LHCN-M2 (cell line): ENCODE data around the gene CHRDL1. TPM values are rescaled to one million over a fixed set of nuclear protein-coding genes. Genes with fewer than 3 reads are reported as not detected.

Experiments used
- DNase-seq: peaks from one replicate; pipeline ENCODE4 v3.0.0-alpha.2; 2012; ENCODE audit warnings: low read depth
- total RNA-seq: library from RNA; depleted of rRNA; stranded (reverse); fragments of >200 nt; gene quantifications from 2 replicates; pipeline ENCODE4 v1.2.3, GENCODE V29; 2014

The CHRDL1 gene
- total RNA-seq, 1 experiment from 2014 or later, result not detected

DNA sequence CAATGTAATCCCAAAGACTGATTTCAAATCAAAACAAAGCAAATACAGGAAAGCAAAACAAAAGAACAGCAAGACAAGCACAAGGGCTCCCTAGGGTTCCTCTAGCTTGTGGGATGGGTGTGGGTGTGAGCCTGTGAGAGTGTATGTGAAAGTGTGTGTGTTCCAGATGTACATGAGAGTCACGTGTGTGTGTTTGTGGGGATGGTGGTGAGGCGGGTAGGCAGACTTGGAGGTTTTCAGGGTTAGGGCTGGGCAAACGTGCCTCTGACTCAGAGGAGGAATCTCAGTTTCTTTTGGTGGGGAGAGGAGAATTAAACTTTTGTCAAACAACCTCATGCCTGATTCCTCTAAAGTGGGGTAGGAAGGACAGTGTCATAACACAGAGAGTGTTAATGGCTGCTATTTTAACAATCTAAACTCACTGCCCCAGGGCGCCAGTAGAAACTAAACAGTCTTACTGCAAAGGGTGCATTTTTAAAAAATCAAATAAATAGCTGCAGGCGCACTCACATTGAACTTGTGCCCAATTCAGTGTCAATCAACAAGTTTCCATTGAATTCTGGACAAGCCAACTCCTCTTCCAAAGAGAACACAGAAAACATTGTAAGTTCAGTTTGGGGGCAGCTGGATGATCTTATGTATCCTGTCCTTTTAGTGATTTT is 51.8 kb downstream of the CHRDL1 start:
- DNase-seq, result no peak

DNA sequence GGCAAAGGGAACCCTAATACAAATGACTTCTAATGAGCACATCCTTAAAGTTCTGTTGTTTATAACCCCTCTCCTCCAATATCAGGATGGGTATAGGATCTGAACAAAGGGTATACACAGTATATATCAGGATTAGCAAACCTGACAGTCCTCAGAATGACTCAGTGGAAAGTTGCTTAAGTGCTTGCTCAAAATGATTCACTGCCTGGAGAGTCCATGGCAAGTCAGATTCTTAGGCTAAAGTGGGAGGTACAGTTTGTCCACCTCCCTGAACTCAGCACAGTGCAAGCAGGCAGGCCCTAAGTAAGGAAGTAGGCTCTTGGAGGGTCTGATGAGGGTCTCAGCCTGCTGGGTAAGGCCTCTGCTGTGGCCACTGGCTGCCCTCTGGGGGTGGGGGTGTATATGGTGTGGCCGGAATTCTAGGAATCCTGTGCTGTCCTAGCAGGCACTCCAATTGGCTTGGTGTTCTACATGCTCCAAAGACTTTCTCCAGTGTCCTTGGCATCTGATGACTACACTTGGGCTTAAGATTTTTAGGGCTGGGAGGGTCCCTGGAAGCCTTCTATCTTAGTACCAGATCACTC is 54.3 kb downstream of the CHRDL1 start:
- peak; percentile 1 for DNase-seq

DNA sequence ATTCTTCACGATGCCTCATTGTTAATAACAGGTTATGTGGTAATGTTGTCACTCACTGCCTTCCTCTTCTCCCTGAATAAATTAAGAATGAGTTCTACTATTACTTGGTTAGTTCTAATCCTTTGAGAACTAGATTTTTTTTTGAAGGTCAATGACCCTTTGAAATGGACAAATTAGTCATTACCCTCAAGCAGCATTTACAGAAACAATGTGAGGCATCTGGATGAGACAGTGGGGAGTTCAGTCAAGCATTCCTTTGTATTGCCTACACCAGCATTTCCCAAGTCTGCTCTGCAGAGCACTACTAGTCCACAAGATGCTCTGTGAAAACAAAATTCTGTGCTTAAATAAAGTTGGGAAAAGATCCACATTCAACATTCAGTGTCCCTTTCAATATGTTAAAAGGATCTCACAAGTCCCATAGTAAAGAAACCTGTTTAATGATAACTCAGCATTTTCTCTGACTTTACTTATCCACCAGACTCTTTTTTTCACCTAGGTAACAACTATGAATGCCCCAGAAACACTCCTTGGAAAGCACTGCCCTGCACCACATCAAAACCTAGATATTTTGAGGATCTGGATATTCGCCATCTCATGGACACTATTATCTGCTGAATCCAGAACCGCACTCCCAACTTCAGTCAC is 60.6 kb downstream of the CHRDL1 start:
- peak; percentile 29 for DNase-seq

DNA sequence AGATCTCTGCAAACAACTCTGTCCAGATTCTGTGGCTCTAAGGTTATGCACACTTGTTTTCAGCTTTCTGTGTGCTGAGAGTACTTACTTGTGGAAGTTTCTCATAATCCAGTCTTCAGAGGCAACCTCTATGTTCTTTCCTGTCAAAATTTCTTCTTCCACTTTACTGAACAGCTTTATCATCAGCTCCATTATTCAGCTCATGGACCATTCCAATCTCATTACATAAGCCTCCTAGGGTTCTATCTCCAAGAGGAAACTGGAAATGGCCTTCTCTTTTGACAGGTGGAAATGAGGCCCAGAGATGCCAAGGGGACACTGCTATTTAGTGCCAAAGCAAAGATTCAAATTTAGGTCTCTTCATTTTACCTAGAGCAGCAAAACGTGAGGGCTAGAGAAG is 61.3 kb downstream of the CHRDL1 start:
- no peak for DNase-seq

DNA sequence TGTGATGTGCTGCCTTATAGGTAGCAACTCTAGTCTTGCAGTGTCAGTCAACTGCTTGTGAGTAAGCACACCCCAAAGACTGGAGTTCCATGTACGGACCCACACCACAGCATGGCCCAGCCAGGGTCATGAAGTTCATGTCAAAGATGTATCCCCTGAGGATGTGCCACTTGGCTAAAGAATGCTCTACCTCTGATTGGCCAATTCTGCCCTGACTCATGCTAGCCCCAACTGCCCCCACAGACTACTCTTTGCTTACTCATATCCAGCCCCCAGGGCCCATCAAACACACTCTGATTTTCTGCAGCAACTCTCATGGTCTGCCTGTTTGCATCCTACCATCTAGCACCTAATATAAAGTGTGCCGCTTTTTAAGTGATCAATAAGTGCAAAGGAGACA is 62.5 kb downstream of the CHRDL1 start:
- no peak for DNase-seq

DNA sequence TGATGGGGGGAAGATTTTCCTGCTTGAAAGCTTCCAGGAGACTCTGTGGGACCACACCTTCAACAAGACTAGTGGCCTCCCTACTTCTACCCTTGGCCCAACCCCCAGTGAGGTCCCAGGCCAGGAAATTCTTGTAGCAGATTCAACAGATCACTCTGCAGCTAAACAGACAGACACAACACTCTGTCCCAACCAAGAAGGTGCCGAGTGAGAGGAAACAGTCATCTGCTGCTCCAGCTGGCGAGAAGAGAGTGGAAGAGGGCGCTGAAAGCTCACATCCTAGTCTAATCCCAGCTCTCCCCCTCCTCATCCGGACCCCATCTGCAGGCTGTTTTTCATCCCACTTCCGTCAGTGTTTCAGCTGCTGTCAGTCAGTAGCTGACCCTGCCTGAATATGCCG is 63.4 kb downstream of the CHRDL1 start:
- no peak for DNase-seq

DNA sequence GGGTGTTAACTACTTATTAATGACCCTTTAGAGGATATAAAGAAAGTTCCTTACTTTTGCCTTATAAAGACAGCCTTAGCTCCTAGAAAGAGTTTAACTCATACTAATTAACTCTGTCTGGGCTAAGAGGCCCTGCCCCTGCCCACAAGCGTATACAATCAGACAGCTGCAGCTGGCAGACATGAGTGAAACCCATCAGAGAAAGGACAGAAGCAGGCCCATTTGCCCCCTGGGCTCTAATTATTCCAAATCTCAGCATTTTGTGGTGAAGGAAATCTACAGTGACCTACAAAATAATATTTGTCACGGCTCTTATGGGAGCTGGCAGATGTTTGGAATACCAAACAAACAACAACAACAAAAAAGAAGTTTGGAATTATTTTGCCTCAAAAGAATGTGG is 71.8 kb downstream of the CHRDL1 start:
- no peak for DNase-seq

DNA sequence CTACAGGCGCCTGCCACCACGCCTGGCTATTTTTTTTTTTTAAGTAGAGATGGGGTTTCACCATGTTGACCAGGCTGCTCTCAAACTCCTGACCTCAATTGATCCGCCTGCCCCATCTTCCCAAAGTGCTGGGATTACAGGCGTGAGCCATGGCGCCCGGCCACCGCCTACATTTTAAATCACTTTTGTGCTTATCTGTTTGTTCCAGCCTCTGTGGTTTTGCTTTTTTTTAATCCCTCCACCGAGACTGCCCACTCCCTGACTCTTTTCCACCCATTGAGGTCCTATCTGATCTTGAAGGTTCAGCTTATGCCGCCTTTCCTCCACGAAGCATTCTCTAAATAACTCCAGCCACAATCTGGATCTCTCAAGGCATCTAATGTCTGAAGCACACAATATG is 73.5 kb downstream of the CHRDL1 start:
- DNase-seq, result no peak

DNA sequence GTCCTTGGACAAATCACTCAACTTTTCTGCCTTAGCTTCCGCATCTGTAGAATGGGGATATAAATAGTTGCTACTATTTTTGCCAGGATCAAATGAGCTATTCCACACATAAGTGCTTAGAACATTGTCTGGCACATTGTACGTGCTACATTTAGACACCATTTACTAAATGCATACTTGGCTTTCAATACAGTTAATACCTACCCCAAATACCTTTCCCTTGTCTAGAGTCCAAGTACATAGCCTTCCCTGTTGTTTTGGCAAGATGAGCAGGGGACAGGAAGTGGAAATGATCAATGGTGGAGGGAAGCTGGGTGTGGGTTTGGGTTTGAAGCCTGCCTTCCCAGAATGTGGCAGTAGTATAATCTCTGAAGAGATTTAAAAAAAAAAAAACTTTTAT is 82.0 kb downstream of the CHRDL1 start:
- no peak for DNase-seq

DNA sequence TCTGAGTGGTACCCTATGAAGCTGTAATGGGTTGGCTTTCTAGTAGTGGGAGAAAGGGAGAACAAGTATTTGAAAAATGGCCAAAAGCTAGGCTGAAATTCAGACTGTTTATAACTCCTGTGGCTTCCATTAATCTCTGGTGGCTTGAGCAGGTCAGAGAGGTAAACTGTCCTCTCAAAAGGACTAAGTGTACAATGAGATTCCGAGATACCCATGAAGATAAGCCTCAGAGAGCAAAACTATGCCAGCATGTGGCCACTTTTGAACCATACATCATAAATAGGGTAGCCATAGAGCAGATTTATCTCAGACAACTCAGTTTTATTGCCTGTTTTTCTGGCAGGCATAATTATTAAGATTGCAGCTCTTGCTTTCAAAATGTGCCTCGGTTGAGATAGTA is 89.2 kb downstream of the CHRDL1 start:
- DNase-seq, result no peak

DNA sequence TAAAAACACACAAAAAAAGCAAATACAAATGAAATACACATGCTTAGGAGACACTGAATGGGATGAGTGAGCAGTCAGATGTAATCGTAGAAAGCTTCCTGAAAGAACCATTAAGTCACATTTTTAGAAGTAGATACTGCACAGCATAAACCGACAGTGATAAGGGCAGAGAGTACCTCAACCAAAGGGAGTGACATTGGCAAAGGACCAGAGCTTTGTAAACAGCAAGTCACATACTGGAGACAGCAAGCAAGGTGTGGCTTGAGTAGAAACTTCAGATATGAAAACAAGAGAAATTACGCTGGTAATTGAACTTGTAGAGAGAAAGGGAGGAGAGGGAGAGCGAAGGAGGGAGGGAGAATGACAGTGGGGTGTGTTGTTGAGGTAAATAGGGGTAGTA is 92.0 kb downstream of the CHRDL1 start:
- no peak for DNase-seq

DNA sequence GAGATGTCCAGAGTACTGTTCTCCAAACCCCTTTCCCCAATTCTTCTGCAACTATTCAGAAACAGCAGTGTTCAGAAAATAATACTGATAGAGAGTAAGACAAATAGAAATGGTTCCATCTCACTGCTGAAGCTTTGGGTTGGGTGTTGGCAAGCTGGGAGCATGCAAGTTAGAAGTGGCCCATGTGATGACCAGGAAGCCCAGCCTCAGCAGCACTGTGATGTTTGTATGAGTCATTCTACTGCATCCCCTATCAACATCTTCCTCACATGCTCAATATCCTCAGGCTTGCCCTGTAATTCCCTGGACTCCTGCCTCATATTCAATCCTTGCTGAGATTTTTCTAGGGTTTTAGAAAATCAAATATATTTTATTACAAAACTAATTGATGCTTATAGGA is 96.5 kb downstream of the CHRDL1 start:
- no peak for DNase-seq

DNA sequence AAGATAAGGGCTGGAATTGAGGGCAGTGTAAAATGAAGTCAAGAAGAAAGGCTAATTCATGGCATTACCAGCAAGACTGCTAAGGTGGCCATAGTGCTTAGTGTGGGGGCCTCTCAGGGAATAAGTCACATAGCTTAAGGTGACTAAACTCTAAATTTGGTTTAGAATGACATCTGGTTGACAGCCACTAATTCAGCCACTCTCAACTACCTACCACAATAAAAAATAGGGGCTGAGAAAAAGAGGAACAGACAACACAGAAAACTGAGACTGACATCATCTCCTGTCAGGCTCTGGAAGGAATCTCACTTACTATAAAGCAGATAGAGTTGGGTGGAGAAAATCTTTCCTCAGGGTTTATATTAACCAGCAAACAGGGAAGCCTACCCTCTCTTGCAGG is 96.9 kb downstream of the CHRDL1 start:
- DNase-seq, result no peak

DNA sequence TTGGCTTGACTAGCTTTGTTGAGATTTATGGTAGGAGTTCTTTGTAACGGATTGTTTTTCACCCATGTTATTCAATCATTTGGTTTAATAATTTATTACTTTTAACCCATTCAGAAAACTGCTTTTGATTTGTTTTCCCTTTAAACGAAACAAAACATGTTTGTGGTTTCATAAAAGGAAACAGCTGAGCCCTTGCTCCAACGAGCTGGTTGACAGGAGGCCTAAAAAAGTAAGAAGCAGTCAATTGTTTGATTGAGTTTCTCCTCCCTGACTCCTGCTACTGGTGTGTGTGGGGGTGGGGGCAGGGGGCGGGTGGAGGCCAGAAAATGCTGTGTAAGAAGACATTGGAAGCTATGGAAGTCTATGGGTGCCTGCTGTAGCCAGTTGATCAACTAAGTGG is 102.8 kb downstream of the CHRDL1 start:
- DNase-seq, result no peak

DNA sequence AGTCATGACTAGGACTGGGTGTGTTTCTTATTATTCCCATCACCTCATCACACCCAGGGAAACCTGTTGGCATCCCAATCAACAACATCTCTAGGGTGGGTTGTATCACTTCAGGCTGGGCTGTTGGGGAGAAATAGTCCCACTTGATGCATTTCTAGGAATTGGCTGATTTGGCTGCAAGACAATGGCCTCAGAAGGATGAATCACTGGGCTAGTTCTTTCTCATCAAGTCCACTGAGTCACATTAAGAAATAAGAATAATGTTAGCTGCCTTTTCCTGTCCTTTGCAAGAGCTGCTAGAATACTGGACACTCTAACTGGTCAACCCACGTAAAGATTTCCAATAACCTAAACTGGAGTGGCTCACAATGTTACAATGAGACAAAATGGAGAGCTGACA is 104.2 kb downstream of the CHRDL1 start:
- DNase-seq, result no peak

DNA sequence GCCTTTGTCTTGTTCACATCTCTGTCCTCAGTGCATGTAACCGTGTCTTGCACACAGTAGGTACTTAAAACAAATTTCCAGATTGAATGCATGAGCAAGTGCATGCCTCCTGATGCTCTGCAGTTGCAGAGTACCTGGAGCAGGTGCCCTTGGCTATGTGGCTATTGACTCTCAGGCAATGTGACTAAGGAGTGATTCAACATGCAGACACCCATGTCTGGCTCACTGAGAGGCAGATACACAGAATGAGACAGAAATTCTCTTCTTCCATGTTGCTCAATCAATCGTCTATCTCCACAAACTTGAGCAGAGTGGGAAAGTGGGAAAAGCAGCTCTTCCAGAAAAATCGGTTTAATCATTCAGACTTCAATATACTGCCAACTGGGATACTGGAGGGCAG is 111.0 kb downstream of the CHRDL1 start:
- no peak for DNase-seq

DNA sequence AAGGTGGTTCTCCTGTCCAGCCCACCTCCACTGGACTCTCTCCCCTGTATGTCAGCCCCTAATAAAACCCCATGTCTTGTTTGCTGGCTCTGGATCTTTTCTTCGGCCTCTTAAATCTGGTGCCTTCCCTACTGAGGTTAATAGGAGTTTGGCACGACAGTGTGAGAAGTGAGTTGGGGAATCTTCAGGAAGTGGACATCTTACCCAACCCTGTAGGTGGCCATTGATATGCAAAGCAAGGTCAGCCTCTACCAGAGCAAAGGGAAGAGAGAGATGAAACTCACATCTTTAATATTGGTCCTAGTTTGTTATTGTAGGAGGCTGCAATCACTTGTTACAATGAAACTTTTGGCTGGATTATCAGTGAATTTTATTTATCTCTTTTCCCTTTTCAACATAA is 111.7 kb downstream of the CHRDL1 start:
- no peak for DNase-seq

DNA sequence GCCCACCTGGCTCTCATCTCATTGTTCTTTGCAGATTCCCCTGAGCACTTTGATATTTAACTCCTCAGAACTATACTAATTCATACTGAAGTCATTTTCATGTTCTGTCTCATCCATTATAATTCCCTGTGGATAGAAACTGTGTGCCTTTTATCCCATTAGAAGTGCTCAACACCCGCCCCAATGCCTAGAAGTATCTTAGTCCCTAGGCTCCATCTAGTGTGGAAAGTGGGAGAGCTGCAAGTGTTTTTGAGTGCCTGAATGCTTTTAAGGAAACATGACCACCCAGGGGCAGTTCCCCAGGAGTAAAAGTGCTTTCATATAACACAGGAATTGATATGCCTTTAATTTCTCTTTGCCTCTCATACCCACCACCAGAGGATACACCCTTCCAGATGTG is 117.0 kb downstream of the CHRDL1 start:
- DNase-seq, result no peak

DNA sequence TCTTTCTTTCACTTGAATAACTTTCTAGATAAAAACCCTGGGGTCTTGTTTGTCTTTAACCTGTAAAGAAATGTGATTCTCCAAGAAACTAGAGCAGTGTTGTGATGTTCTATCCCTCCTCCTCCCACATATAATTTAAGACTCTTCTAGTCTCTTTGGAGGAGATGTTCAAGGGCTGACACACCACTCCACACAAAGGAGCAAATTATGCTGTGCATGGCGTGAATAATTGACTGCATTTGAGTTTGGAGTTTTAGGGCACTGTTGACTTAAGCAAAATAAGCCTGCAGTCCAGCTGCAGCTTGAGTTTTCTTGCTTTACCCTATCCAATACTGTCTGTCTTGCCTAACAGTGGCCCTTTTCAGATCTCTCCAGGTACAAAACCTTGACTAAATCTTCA is 119.7 kb downstream of the CHRDL1 start:
- no peak for DNase-seq

DNA sequence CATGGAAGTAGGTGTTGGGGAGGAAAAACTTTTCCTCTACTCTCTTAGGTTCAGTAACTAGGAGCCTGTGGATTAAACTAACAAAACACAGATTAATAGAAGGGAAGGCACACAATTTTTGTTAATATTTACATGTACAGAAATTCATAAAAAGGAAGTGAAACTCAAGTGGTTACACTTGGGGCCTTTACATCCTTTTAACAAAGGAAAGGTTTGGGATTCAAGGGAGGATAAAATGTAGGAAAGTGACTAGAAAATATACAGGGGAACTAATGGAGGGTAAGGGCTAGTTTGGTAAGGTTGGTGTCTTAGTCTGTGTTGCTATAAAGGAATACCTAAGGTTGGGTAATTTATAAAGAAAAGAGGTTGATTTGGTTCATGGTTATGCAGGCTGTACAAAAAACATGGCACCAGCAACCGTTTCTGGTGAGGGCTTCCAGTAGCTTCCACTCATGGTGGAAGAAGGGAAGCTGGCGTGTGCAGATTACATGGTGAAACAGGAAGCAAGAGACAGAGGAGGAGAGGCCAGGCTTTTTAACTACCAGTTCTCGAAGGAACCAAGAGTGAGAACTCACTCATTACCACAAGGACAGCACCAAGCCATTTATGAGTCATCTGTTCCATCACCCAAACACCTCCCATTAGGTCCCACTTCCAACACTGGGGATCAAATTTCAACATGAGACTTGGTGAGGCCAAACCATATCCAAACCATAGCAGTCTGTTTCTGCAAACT is 124.4 kb downstream of the CHRDL1 start:
- no peak for DNase-seq

DNA sequence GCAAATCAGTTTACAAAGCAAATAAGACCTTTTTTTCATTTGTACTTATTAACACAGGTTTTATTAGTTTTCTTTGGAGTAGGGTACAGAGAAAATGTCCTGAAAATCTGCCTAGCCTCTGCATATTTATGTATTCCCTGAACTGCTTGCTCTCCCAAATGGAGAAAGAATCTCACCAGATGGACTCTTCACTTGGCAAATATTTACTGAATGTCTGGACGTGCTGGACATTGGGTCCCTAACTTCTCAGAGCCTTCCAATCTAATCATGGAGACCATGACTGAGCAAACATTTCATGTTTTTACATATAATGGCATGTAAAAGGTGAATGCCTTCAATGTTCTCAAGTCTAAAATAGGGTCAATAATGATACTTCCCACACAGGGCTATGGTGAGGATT is 126.0 kb downstream of the CHRDL1 start:
- DNase-seq, result no peak

DNA sequence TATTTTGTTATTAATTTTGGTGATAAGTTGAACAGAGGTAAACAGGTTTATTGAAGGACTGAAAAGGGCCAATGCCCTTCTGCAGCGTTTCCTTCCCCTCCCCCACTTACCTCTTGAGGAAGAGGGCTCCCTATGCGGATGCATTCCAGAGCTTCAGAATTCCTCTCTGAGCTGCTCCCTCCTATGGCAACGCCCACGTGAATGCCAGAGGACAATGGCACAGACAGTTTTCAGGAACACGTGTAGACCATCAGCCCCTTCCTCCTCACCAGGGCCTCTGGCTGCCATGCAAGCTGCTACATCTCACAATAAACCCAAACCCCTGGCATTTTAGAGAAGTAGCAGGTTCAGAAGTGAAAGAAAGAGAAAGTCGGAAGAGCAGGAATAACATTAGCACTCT is 127.9 kb downstream of the CHRDL1 start:
- no peak for DNase-seq
